Gastroesophageal sphincter (tissue), 3 donors: Measurements from ENCODE around the gene THAP11.

Source experiments
- CTCF ChIP-seq, 4 experiments: fragments of 200-600 bp in 2 of 4; fragments of 450-650 bp in 2 of 4; sonication (generic) in 1 of 4; IDR thresholded peaks; one replicate each; pipeline ENCODE4 v1.5.1; 2017 to 2019; ENCODE audit warnings: antibody characterized with exemption in 4 of 4, mild to moderate bottlenecking in 2 of 4, moderate library complexity in 2 of 4
- EP300 ChIP-seq: sonication (generic); formaldehyde crosslinking; IDR thresholded peaks from one replicate; pipeline ENCODE4 v1.6.1; 2017; ENCODE audit warnings: antibody characterized with exemption, mild to moderate bottlenecking

GRCh38 chr16:67806428-67807147 lies 35.5 kb upstream of the THAP11 start, which contains the start of the genes RANBP10 and TSNAXIP1:
- TF ChIP-seq CTCF (IDR thresholded peaks at IDR 0.05) (no peak), EP300 (no peak)
